HCT116 (cell line): Measurements from ENCODE around the gene CABLES1.

Experiments
- EZH2 ChIP-seq: fragments of 200-600 bp; sonication (generic); IDR thresholded peaks from 2 replicates; pipeline ENCODE4 v1.6.1; 2017; ENCODE audit warnings: antibody characterized with exemption, mixed run types
- EZH2phosphoT487 ChIP-seq: fragments of 200-600 bp; IDR thresholded peaks from 2 replicates; pipeline ENCODE4 v1.6.1; 2018; ENCODE audit warnings: antibody characterized with exemption, borderline replicate concordance
- POLR2A ChIP-seq: IDR thresholded peaks from 2 replicates; pipeline ENCODE4 v1.7.0; 2011; ENCODE audit warnings: borderline replicate concordance; ENCODE audit not compliant: insufficient read depth, insufficient read length; ENCODE audit errors: extremely low read depth
- RAD21 ChIP-seq: IDR thresholded peaks from 2 replicates; pipeline ENCODE4 v1.6.1; 2012; ENCODE audit warnings: low read depth, mild to moderate bottlenecking
- TF ChIP-seq, protein P1 (sequence below), 3 experiments: fragments of 200-600 bp in 1 of 3; sonication (generic) in 1 of 3; IDR thresholded peaks in 2 of 3; conservative IDR thresholded peaks in 1 of 3; 2 replicates each; pipeline ENCODE4 v1.5.1; 2012 to 2017; ENCODE audit warnings: low read depth in 2 of 3, low read length in 2 of 3, antibody characterized with exemption in 1 of 3, borderline replicate concordance in 1 of 3, control low read depth in 1 of 3, mild to moderate bottlenecking in 1 of 3, mixed read lengths in 1 of 3, mixed run types in 1 of 3, moderate library complexity in 1 of 3; ENCODE audit not compliant: insufficient read depth in 1 of 3
- TF ChIP-seq, protein P2 (sequence below): IDR thresholded peaks from 2 replicates; pipeline ENCODE4 v1.6.1; 2012
- TF ChIP-seq, protein P3 (sequence below): IDR thresholded peaks from 2 replicates; pipeline ENCODE4 v1.6.1; 2012; ENCODE audit warnings: low read depth

DNA sequence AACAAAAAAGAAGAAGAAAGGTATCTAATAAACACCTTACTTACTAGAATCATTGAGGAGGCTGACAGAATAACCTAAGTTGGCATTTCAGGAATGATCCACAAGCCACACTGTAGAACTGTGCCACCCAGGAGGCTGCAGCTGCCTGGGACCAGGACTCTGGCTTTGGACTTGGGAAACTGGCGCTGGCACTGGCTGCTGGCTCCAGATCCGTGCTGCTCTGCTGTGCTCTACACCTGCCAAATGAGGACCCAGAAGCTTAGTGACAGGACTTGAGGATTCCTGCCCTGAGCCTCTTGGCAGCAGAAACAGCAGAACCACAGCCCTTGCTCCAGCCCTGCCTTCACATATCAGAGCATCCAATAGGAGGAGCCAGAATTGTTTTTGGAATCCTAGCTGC lies 113.5 kb downstream of the CABLES1 start:
- TF ChIP-seq RAD21 (no peak), EZH2 (no peak), EZH2phosphoT487 (no peak), POLR2A (no peak)
- TF ChIP-seq, protein P1, sequence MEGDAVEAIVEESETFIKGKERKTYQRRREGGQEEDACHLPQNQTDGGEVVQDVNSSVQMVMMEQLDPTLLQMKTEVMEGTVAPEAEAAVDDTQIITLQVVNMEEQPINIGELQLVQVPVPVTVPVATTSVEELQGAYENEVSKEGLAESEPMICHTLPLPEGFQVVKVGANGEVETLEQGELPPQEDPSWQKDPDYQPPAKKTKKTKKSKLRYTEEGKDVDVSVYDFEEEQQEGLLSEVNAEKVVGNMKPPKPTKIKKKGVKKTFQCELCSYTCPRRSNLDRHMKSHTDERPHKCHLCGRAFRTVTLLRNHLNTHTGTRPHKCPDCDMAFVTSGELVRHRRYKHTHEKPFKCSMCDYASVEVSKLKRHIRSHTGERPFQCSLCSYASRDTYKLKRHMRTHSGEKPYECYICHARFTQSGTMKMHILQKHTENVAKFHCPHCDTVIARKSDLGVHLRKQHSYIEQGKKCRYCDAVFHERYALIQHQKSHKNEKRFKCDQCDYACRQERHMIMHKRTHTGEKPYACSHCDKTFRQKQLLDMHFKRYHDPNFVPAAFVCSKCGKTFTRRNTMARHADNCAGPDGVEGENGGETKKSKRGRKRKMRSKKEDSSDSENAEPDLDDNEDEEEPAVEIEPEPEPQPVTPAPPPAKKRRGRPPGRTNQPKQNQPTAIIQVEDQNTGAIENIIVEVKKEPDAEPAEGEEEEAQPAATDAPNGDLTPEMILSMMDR (IDR thresholded peaks at IDR 0.05 in 2 of 3, conservative IDR thresholded peaks at IDR 0.05 in 1 of 3; ENCODE audit: borderline replicate concordance in 1 of 3, insufficient read depth in 1 of 3, low read depth in 2 of 3, low read length in 2 of 3), result no peak
- TF ChIP-seq, protein P2, sequence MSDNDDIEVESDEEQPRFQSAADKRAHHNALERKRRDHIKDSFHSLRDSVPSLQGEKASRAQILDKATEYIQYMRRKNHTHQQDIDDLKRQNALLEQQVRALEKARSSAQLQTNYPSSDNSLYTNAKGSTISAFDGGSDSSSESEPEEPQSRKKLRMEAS, result no peak
- TF ChIP-seq, protein P3, sequence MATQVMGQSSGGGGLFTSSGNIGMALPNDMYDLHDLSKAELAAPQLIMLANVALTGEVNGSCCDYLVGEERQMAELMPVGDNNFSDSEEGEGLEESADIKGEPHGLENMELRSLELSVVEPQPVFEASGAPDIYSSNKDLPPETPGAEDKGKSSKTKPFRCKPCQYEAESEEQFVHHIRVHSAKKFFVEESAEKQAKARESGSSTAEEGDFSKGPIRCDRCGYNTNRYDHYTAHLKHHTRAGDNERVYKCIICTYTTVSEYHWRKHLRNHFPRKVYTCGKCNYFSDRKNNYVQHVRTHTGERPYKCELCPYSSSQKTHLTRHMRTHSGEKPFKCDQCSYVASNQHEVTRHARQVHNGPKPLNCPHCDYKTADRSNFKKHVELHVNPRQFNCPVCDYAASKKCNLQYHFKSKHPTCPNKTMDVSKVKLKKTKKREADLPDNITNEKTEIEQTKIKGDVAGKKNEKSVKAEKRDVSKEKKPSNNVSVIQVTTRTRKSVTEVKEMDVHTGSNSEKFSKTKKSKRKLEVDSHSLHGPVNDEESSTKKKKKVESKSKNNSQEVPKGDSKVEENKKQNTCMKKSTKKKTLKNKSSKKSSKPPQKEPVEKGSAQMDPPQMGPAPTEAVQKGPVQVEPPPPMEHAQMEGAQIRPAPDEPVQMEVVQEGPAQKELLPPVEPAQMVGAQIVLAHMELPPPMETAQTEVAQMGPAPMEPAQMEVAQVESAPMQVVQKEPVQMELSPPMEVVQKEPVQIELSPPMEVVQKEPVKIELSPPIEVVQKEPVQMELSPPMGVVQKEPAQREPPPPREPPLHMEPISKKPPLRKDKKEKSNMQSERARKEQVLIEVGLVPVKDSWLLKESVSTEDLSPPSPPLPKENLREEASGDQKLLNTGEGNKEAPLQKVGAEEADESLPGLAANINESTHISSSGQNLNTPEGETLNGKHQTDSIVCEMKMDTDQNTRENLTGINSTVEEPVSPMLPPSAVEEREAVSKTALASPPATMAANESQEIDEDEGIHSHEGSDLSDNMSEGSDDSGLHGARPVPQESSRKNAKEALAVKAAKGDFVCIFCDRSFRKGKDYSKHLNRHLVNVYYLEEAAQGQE, result no peak
